H9 (cell line): ENCODE data around the gene TPSB2. TPM values are rescaled to one million over a fixed set of nuclear protein-coding genes. Genes with fewer than 3 reads are reported as not detected.

Experiments
- DNase-seq: peaks from one replicate; pipeline ENCODE4 v3.0.0-alpha.2; 2017
- H2AFZ ChIP-seq: one replicate; pipeline ENCODE4 v1.6.1; 2013; ENCODE audit warnings: mild to moderate bottlenecking, low read length, control low read depth, moderate library complexity
- H2AK5ac ChIP-seq: 2 replicates; pipeline ENCODE4 v1.6.1; 2013; ENCODE audit warnings: low read length, control low read depth, mixed read lengths; ENCODE audit not compliant: insufficient read length
- H2BK120ac ChIP-seq: one replicate; pipeline ENCODE4 v1.6.1; 2013; ENCODE audit warnings: low read depth, mild to moderate bottlenecking, low read length, control low read depth, inconsistent platforms; ENCODE audit not compliant: poor library complexity, severe bottlenecking
- H2BK12ac ChIP-seq: 2 replicates; pipeline ENCODE4 v1.6.1; 2013; ENCODE audit warnings: low read length, control low read depth, mixed read lengths, low read depth; ENCODE audit not compliant: insufficient read length
- H2BK15ac ChIP-seq: 2 replicates; pipeline ENCODE4 v1.6.1; 2013; ENCODE audit warnings: low read depth, low read length, control low read depth
- H2BK20ac ChIP-seq: one replicate; pipeline ENCODE4 v1.6.1; 2013; ENCODE audit warnings: low read depth, mild to moderate bottlenecking, low read length, control low read depth, inconsistent platforms; ENCODE audit not compliant: poor library complexity, severe bottlenecking
- H2BK5ac ChIP-seq: 2 replicates; pipeline ENCODE4 v1.6.1; 2013; ENCODE audit warnings: low read length, control low read depth, mixed read lengths; ENCODE audit not compliant: insufficient read length
- H3K14ac ChIP-seq: 2 replicates; pipeline ENCODE4 v1.6.1; 2013; ENCODE audit warnings: low read length, control low read depth; ENCODE audit not compliant: insufficient read depth
- H3K18ac ChIP-seq: 2 replicates; pipeline ENCODE4 v1.6.1; 2013; ENCODE audit warnings: low read depth, mild to moderate bottlenecking, mixed read lengths, low read length, control low read depth; ENCODE audit not compliant: insufficient read length
- H3K23ac ChIP-seq: 2 replicates; pipeline ENCODE4 v1.6.1; 2013; ENCODE audit warnings: low read length, control low read depth, mixed read lengths, low read depth; ENCODE audit not compliant: insufficient read length
- H3K23me2 ChIP-seq: 2 replicates; pipeline ENCODE4 v1.6.1; 2013; ENCODE audit warnings: low read depth, mild to moderate bottlenecking, mixed read lengths, low read length, control low read depth; ENCODE audit not compliant: insufficient read length, poor library complexity, severe bottlenecking
- H3K27ac ChIP-seq: 2 replicates; pipeline ENCODE4 v1.5.1; 2013; ENCODE audit warnings: low read length, control low read depth, mixed read lengths, low read depth; ENCODE audit not compliant: insufficient read length
- H3K27me3 ChIP-seq: 2 replicates; pipeline ENCODE4 v1.6.1; 2013; ENCODE audit warnings: low read length, control low read depth, inconsistent platforms; ENCODE audit not compliant: insufficient read depth
- H3K4ac ChIP-seq: 2 replicates; pipeline ENCODE4 v1.6.1; 2013; ENCODE audit warnings: low read depth, mild to moderate bottlenecking, control low read depth, inconsistent platforms, low read length, moderate library complexity
- H3K4me1 ChIP-seq: 2 replicates; pipeline ENCODE4 v1.6.1; 2013; ENCODE audit warnings: low read length, control low read depth, inconsistent platforms; ENCODE audit not compliant: insufficient read depth
- H3K4me2 ChIP-seq: 2 replicates; pipeline ENCODE4 v1.6.1; 2013; ENCODE audit warnings: low read length, control low read depth, mixed read lengths; ENCODE audit not compliant: insufficient read length, insufficient read depth
- H3K56ac ChIP-seq: 2 replicates; pipeline ENCODE4 v1.6.1; 2013; ENCODE audit warnings: low read depth, mild to moderate bottlenecking, mixed read lengths, low read length, control low read depth; ENCODE audit not compliant: insufficient read length
- H3K79me1 ChIP-seq: 2 replicates; pipeline ENCODE4 v1.6.1; 2013; ENCODE audit warnings: low read depth, mild to moderate bottlenecking, moderate library complexity, low read length, control low read depth, inconsistent platforms; ENCODE audit not compliant: insufficient read depth, poor library complexity, severe bottlenecking
- H3K79me2 ChIP-seq: 2 replicates; pipeline ENCODE4 v1.6.1; 2013; ENCODE audit warnings: low read length, control low read depth, inconsistent platforms; ENCODE audit not compliant: insufficient read depth
- H3K9ac ChIP-seq: 2 replicates; pipeline ENCODE4 v1.6.1; 2013; ENCODE audit warnings: low read length, control low read depth, mixed read lengths; ENCODE audit not compliant: insufficient read length; ENCODE audit errors: extremely low read depth
- H3K9me3 ChIP-seq: one replicate; pipeline ENCODE4 v1.6.1; 2013; ENCODE audit warnings: low read depth, low read length, inconsistent platforms; ENCODE audit not compliant: control insufficient read depth
- H3T11ph ChIP-seq: one replicate; pipeline ENCODE4 v1.6.1; 2013; ENCODE audit warnings: mild to moderate bottlenecking, low read length, control low read depth, inconsistent platforms
- H4K20me1 ChIP-seq: one replicate; pipeline ENCODE4 v1.6.1; 2013; ENCODE audit not compliant: control insufficient read depth, insufficient read length, insufficient read depth
- H4K5ac ChIP-seq: 2 replicates; pipeline ENCODE4 v1.6.1; 2013; ENCODE audit warnings: low read depth, mild to moderate bottlenecking, mixed read lengths, low read length, control low read depth; ENCODE audit not compliant: insufficient read length
- H4K8ac ChIP-seq: replicated peaks from 2 replicates; pipeline ENCODE4 v1.6.1; 2013; ENCODE audit warnings: low read length, control low read depth, mixed read lengths, low read depth; ENCODE audit not compliant: insufficient read length
- H4K91ac ChIP-seq: 2 replicates; pipeline ENCODE4 v1.6.1; 2013; ENCODE audit warnings: low read depth, mild to moderate bottlenecking, moderate library complexity, mixed read lengths, low read length, control low read depth; ENCODE audit not compliant: insufficient read length
- H3K27ac Mint-ChIP-seq, 3 experiments: 2 replicates in 2 of 3; 3 replicates in 1 of 3; pipeline ENCODE4 v1.8.0; 2020 to 2021; ENCODE audit warnings: mixed read lengths in 3 of 3, mild to moderate bottlenecking in 1 of 3, moderate library complexity in 1 of 3
- H3K27me3 Mint-ChIP-seq: 2 replicates; pipeline ENCODE4 v1.8.0; 2021; ENCODE audit warnings: low read depth, mild to moderate bottlenecking, moderate library complexity, mixed read lengths
- H3K36me3 Mint-ChIP-seq, 3 experiments: 2 replicates in 2 of 3; 3 replicates in 1 of 3; pipeline ENCODE4 v1.8.0; 2020 to 2021; ENCODE audit warnings: low read depth in 3 of 3, mixed read lengths in 3 of 3; ENCODE audit not compliant: insufficient read depth in 1 of 3
- H3K4me1 Mint-ChIP-seq, 2 experiments: 2 replicates each; pipeline ENCODE4 v1.8.0; 2020; ENCODE audit warnings: mixed read lengths in 2 of 2
- H3K4me3 Mint-ChIP-seq, 2 experiments: 2 replicates in 1 of 2; 3 replicates in 1 of 2; pipeline ENCODE4 v1.8.0; 2020 to 2021; ENCODE audit warnings: mild to moderate bottlenecking in 2 of 2, mixed read lengths in 2 of 2, moderate library complexity in 1 of 2
- H3K9me3 Mint-ChIP-seq, 2 experiments: 2 replicates in 1 of 2; 3 replicates in 1 of 2; pipeline ENCODE4 v1.8.0; 2020; ENCODE audit warnings: mild to moderate bottlenecking in 2 of 2, mixed read lengths in 2 of 2, moderate library complexity in 1 of 2
- WGBS: extraction: QIAGEN DNeasy Blood & Tissue Kit; methylation state at CpG from one replicate; pipeline ENCODE4 v1.1.7; 2013; ENCODE audit warnings: missing lambda C conversion rate, low lambda C conversion rate, mixed read lengths; ENCODE audit not compliant: insufficient read length; ENCODE audit errors: extremely low coverage; 5-methylcytosine and 5-hydroxymethylcytosine counted together
- total RNA-seq: library from RNA; stranded (reverse); gene quantifications from 2 replicates; pipeline ENCODE4 v1.2.1, GENCODE V29; 2021
- TF ChIP-seq, protein P1 (sequence below): fragments of 200-600 bp; sonication (generic); conservative IDR thresholded peaks from 3 replicates; pipeline ENCODE4 v1.8.0; 2021; ENCODE audit warnings: antibody characterized with exemption, mild to moderate bottlenecking

The TPSB2 gene
- total RNA-seq, 1 experiment from 2014 or later, result not detected

DNA sequence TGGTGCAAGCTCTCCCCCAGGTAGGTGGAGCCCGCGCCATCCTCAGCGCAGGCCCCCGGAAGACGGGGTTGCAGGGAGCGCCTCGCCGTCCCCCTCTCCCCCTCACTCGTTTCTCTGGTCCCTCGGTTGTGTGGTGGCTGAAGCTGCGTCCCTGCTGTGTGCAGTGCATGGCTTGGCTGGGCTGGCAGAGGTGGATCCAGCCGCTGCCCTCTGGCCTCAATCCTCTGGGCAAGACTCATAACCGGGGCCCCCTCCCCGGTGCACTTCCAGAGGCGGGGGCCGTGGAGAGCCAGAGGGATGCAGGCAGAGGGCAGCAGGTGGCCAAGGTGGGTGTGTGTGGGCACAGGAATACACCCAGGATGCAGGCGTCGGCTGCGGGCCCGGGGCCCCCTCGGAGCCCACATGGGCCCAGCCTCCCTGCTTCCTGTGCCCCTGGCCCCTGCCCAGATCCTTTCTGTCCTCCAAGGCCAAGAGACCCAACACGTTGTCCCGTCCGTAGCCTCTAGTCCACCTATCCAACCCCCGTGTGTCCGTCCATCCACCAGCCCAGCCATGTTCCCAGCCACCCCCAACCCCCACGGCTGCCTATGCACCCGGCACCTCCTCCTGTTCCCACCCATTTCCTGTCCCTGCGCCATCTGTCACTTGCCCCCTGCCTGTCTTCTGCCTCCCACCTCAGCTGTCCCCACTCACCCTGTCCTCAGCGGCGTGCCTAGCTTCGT lies 14.2 kb downstream of the TPSB2 start:
- Mint-ChIP-seq H3K36me3 (peaks cover 2 to 33% (median 21%) of the 10 kb centered on the region in 3 experiments; a peak in 6 of 7 replicates), H3K4me1 (no peaks in the 10 kb centered on the region), H3K27me3 (no peaks in the 10 kb centered on the region), H3K4me3 (no peak overlapping the region), H3K27ac (no peak overlapping the region), H3K9me3 (no peaks in the 10 kb centered on the region)
- Histone ChIP-seq H2AFZ (no peak overlapping the region), H3K4ac (no peak overlapping the region), H3T11ph (no peak overlapping the region), H3K79me1 (no peaks in the 10 kb centered on the region), H3K27me3 (no peaks in the 10 kb centered on the region), H3K23ac (no peak overlapping the region), H3K9ac (no peak overlapping the region), H3K79me2 (no peaks in the 10 kb centered on the region), H2BK15ac (no peak overlapping the region; the same call in 1 of the 2 replicates), H3K23me2 (no peaks in the 10 kb centered on the region), H4K20me1 (peaks cover 3% of the 10 kb centered on the region), H3K4me2 (no peak overlapping the region), H2AK5ac (no peak overlapping the region), H3K27ac (no peak overlapping the region), H3K4me1 (no peaks in the 10 kb centered on the region), H2BK20ac (no peak overlapping the region), H3K18ac (no peak overlapping the region), H4K8ac (no peak overlapping the region), H2BK120ac (no peak overlapping the region), H2BK5ac (no peak overlapping the region), H3K56ac (no peak overlapping the region), H4K5ac (no peak overlapping the region), H2BK12ac (no peak overlapping the region), H4K91ac (no peak overlapping the region), H3K14ac (no peak overlapping the region; the same call in 1 of the 2 replicates), H3K9me3 (no peaks in the 10 kb centered on the region)
- no peak for DNase-seq
- TF ChIP-seq, protein P1, sequence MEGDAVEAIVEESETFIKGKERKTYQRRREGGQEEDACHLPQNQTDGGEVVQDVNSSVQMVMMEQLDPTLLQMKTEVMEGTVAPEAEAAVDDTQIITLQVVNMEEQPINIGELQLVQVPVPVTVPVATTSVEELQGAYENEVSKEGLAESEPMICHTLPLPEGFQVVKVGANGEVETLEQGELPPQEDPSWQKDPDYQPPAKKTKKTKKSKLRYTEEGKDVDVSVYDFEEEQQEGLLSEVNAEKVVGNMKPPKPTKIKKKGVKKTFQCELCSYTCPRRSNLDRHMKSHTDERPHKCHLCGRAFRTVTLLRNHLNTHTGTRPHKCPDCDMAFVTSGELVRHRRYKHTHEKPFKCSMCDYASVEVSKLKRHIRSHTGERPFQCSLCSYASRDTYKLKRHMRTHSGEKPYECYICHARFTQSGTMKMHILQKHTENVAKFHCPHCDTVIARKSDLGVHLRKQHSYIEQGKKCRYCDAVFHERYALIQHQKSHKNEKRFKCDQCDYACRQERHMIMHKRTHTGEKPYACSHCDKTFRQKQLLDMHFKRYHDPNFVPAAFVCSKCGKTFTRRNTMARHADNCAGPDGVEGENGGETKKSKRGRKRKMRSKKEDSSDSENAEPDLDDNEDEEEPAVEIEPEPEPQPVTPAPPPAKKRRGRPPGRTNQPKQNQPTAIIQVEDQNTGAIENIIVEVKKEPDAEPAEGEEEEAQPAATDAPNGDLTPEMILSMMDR, result no peak
- WGBS, result no CpG with 5 or more reads among the region's 32 CpGs
